ENCODE measurements around the gene ADGRD2.

DNA sequence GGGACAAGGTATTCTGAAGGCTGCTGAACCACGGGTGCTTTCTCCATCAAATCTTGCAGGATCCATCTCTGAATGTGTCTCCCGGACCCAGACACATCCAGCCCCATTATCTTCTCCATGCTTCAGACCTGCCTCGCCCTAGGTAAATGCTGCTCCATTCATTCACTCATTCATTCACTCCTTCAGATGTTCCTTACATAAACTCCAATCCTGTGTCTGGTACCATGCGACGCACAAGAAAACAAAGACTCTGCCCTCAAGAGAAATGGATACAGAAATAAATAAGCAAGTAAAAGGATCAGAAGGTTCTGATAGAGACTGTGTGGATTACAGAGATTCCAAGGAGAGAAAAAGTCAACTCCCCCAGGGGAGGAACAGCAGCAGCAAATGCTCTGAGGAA, 27.1 kb upstream of the ADGRD2 start:
- TF ChIP-seq, protein P1, sequence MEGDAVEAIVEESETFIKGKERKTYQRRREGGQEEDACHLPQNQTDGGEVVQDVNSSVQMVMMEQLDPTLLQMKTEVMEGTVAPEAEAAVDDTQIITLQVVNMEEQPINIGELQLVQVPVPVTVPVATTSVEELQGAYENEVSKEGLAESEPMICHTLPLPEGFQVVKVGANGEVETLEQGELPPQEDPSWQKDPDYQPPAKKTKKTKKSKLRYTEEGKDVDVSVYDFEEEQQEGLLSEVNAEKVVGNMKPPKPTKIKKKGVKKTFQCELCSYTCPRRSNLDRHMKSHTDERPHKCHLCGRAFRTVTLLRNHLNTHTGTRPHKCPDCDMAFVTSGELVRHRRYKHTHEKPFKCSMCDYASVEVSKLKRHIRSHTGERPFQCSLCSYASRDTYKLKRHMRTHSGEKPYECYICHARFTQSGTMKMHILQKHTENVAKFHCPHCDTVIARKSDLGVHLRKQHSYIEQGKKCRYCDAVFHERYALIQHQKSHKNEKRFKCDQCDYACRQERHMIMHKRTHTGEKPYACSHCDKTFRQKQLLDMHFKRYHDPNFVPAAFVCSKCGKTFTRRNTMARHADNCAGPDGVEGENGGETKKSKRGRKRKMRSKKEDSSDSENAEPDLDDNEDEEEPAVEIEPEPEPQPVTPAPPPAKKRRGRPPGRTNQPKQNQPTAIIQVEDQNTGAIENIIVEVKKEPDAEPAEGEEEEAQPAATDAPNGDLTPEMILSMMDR (IDR thresholded peaks at IDR 0.05): no peak
- TF ChIP-seq POLR2A (IDR thresholded peaks at IDR 0.05): no peak

All from lower leg skin (tissue), 3 donors.